GOT3 (cell line): ENCODE results near the gene CSNK1G2.
"Not testable (repeated sequence)": the region's sequence is repeated elsewhere in the genome, so short reads cannot be mapped to it uniquely, and the experiment has no call there.

ENCODE experiments used
- DNase-seq: peaks from one replicate; lab custom pipeline; 2025; ENCODE audit warnings: mixed read lengths; lab: John Stamatoyannopoulos, UW

Gene CSNK1G2

GRCh38 chr19:1988464-1988863 lies 47.5 kb downstream of the CSNK1G2 start:
- not testable (repeated sequence) for DNase-seq

DNA sequence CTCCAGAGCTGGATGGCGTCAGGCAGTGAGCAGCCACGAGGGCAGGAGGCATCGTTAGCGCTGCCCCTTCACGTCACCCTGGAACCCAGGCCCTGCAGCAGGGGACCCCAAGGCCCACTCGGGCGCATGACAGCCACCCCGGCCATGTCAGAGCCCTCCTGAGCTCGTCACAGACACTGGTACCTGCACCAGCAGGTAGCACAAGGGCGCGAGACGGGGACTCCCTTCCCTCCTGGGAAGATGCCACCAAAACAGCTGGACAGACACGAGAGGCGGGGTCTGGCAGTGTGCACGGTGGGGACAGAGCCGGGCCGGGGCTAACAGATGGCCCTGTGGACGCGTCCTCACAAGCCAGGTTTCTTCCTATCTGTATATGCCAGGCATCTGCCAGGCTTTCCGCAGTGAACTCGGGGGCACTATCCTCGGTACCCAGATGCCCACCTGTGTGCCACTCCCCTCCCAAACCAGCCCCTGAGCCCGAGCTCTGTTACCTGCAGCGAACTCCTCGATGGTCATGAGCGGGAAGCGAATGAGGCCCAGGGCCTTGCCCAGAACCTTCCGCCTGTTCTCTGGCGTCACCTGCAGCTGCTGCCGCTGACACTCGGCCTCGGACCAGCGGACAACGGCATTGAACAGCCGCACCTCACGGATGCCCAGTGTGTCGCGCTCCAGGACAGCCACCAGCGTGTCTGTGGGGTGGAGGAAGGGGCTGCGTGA lies 48.7 kb downstream of the CSNK1G2 start:
- no peak for DNase-seq

DNA sequence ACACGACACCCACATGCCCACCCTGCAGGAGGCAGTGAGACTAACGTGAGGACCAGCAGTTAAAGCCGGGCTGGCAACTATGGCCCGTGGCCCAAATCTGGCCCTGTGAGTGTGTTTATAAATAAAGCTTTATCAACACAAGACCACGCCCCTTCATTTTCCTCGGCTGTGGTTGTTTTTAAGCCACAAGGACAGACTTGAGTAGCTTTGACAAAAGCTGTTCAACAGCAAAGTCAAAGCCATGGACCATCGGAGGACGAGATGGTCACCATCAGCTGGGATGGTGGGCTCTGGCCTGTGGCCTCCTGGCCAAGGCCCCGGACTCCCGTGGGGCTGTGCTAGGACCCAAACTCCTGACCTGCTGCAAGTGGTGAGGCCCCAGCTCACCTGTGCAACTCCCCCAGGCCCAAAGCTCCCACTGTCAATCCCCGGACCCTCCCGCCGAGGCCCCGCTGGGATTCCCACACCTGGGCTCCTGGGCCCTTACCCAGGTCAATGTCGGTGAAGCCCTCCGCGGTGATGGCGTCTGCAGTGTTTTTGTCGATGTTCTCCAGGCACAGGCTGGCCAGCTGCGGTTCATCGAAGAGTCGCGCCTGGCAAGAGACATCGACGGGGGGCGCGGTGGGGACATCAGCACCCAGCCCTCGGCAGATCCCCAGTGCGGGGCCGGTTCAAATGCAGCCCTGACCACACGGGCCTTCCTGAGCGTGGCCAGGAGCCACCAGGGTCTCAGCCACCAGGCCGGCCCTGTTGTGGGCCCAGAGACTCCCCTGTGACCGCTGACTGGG lies 49.5 kb downstream of the CSNK1G2 start:
- DNase-seq: no peak

GRCh38 chr19:1991018-1991913 lies 50.3 kb downstream of the CSNK1G2 start:
- no peak for DNase-seq

DNA sequence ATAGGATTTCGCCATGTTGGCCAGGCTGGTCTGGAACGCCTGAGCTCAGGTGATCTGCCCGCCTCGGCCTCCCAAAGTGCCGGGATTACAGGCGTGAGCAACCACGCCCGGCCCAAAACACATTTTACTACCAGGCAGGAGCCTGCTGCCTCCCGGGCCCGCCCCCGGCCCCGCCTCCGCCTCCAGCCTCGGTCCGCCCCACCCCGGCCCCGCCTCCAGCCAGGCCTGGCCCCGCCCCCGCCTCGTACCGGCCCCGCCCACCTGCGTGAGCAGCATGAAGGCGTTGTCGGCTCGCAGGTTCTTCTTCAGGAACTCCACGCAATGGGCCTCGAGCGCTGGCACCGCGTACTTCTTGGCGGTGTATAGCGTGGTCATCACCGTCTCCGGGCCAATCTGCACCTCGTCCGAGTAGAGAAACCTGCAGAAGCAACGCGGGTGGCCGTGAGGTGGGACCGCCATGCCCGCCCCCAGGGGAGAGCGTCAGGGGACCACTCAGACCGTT lies 51.8 kb downstream of the CSNK1G2 start:
- no peak for DNase-seq

- DNase-seq: no peak
Observed at GRCh38 chr19:1997353-1998233, 56.6 kb downstream of the CSNK1G2 start.

GRCh38 chr19:1998712-1999708 lies 58.0 kb downstream of the CSNK1G2 start:
- no peak for DNase-seq

- DNase-seq: no peak
Observed at GRCh38 chr19:1999856-2000515, 59.0 kb downstream of the CSNK1G2 start.

DNA sequence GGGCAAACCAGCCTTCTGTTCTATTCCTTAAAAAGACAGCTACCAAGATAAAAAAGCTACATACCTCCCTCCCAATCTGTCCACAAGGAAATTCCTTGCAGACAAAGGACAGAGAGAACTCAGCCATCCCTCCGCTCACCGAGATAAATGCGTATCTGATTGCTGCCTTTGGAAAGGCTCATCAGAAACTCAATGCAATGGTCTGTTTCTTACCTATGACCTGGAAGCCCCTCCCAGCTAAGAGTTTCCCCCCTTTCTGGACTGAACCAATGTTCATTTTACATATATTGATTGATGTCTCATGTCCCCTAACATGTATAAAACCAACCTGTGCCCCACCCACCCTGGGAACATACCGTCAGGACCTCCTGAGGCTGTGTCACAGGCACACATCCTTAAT lies 62.9 kb downstream of the CSNK1G2 start:
- DNase-seq: no peak

GRCh38 chr19:2010135-2010668 lies 69.2 kb downstream of the CSNK1G2 start:
- no peak for DNase-seq

GRCh38 chr19:2011169-2011568 lies 70.2 kb downstream of the CSNK1G2 start:
- DNase-seq: no peak

DNA sequence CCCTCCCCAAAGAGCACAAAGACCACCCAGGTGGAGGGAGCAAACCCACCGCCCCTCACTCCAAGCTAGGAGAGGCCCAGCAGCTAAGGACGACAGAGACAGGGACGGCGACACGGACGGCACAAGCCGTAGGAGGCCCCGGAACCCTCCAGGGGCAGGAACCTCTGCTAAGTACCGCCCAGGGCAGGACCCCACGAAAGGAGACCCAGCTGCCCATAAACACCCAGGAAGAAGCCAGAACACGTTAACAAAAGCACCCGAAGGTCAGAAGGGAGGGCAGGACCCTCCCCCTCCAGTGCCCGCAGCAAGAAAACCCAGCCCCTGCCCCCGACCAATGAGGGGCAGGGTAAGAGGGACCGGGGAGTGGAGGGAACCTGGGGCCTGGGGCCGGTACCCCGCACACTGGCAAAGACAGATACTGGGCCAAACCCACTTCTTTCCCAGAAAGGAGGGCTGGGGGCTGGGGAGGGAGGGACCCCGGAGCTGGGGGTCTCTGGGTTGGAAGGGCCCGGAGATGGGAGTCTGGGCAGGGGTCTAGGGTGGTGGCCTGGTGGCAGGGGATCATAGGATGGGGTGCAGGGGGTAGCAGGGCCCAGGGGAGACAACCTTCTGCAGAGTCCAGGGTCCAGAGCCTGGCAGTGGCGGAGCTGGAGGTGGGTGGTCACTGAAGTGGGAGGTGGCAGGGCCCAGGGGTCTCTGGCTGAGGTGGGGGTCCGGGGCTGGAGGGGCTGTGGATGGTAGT lies 72.1 kb downstream of the CSNK1G2 start:
- no peak for DNase-seq

DNA sequence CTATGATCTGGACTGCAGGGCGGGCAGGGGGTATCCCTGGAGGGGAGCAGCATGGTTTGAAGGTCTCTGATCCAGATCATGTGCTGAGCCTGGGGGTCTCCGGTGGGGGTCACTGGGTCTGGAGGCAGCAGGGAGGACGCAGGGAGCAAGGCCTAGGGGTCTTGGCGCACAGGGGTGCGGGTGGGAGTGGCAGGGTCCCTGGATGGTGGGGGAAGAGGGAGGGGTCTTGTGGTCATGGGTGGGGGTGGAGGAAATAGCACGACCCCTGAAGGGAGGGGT lies 72.7 kb downstream of the CSNK1G2 start:
- no peak for DNase-seq

- DNase-seq: no peak
Observed at GRCh38 chr19:2014131-2014571, 73.2 kb downstream of the CSNK1G2 start.

DNA sequence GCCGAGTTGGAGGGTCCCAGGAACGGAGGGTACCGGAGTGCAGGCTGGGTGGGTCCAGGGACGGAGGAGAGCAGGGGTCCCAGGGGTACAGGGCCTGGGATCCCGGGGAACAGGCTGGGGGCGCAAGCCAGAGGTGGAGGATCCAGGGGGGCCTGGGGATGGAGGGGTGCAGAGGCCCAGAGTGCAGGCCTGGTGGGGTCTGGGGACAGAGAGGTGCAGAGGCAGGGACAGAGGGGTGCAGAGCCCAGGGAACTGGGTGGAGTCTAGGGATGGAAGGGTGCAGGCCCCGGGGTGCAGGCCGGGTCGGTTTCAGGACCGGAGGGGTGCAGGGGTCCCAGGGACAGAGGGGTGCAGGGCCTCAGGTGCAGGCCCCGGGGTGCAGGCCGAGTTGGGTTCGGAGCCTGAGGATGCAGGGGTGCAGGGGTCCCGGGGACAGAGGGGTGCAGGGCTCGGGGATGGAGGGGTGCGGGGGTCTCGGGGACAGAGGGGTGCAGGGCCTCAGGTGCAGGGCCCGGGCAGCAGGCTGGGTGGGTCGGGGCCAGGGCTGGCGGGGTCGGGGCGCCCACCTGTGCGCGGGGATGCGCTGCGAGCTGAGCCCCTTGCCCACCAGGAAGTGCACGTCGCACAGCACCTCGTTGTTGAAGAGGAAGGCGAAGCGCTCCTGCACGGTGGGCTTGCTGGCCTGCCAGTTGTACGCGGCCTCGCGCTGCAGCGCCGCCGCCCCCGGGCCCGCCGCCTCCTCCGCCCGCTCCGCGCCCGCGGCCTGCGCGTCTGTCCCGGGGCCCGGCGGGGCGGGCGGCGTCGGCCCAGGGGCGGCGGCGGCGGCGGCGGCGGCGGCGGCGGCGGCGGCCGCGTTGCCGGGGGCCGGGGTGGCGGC lies 74.0 kb downstream of the CSNK1G2 start:
- DNase-seq: no peak

GRCh38 chr19:2015608-2015950 lies 74.6 kb downstream of the CSNK1G2 start, which contains the start of gene BTBD2:
BTBD2 (minus strand) TSS chr19:2015714; CDS start chr19:2015703, 11 bp downstream.
- no peak for DNase-seq

- no peak for DNase-seq
Observed at GRCh38 chr19:2016041-2016807, 75.3 kb downstream of the CSNK1G2 start.
